Measurements from ENCODE around the gene DNAI2.
A peak's percentile ranks its signal among the peaks of the same experiment; 100 is the strongest.

Gene DNAI2

DNA sequence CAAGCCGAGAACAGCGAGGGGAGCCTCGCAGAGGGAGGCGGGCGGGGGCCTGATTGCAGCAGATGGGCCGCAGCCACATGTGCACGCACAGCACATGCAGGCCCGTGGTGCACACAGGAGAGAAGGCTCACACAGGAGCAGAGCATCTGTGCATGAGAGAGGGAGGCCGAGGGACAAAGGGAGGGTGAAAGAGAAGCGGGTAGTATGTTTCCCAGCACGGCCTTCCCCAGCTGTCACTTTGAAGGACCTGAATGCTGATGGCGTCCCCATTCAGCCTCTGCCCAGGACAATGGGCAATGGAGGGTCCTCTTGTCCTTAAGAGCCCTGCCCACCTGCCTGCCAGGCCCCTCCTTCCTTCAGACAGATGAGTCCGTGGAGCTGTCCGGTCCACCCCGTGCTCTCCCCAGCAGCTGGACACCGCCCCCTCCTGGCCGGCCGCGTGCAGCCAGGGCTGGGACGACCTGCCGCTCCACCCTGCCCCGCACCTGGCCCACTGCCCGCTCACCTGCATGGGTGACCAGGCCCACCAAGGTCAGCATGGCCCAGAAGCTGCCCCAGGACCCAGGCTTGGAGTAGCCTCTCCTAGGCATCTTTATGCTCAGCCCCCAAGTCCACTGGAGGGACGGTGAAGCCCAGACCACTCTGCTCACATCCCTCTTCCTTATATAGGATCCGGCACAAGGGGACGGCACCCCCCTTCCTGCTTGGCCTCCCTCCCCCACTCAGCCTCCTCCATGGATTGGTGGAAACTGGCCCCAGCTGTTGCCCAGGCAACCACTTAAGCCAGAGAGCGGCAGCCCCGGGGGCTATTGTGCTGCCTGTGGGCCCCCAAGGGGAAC, 87.4 kb downstream of the DNAI2 start, which contains the start of gene BTBD17:
Gene BTBD17, minus strand, starts transcription at position 639 of the 839 bp plus-strand sequence. Its CDS starts 49 bp downstream, at position 590.
- peaks cover 64% of the 10 kb centered on the region for H3K27me3 Mint-ChIP-seq
- no peak within 1 kb of the TSS for H3K4me3 Mint-ChIP-seq
- no peaks in the 10 kb centered on the region for H3K36me3 Mint-ChIP-seq
- H3K27ac Mint-ChIP-seq = no peak within 1 kb of the TSS
- peak; percentile 46 for ATAC-seq
- H3K9me3 Mint-ChIP-seq = no peaks in the 10 kb centered on the region
- H3K4me1 Mint-ChIP-seq = no peaks in the 10 kb centered on the region

DNA sequence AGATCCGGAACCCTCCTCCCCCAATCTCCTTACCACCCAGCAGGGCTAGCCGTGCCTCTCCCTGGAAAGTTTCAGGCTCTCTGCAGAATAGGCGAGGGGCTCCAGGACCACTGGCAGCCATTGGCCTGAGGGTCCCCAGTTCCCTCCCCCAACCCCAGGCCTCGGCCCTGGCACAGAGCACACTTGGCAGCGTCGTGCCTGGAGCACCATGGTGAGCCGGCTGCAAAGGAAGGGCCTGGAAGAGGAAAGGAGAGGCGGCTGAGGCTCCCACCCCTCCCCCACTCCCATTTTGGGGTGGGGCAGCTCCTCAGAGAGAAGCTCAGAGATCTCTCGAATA, 88.0 kb downstream of the DNAI2 start:
- ATAC-seq = no peak
- Mint-ChIP-seq H3K4me1 (no peaks in the 10 kb centered on the region), H3K9me3 (no peaks in the 10 kb centered on the region), H3K36me3 (no peaks in the 10 kb centered on the region), H3K4me3 (no peak overlapping the region), H3K27ac (no peak overlapping the region), H3K27me3 (peaks cover 67% of the 10 kb centered on the region)

DNA sequence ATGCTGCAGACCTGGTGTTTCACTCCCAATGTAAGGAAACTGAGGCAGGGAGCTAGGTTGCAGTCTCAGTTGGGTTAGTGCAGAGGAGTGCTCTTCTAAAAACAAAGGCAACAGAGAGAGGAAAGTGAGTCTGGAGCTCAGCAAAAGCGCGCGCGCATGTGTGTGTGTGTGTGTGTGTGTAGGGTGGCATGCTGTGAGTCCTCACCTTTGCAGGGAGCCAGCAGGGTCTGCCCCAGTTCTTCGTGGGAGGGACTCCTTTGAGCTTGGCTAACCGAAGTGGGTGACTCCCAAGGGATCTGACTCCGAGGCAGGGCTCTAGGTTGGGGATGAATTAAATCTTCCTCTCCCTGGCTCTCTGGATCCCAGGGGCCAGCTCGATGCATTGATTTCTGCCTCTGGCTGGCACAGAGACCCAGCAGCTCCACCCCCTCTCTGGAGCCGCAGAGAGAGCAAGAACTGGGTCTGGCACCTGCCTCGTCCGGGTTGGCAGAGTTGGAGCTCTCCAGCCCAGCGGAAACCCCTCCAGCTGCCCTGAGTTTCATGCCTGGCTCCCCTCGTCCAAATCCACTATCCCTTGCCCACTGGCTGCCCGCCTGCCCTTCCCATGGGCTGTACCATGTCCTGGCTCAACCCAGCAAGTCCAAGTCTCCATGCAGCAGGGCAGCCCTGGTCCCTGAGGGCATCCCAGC, 88.9 kb downstream of the DNAI2 start:
- no peaks in the 10 kb centered on the region for H3K36me3 Mint-ChIP-seq
- H3K27me3 Mint-ChIP-seq = peaks cover 71% of the 10 kb centered on the region
- ATAC-seq = no peak
- no peak overlapping the region for H3K4me3 Mint-ChIP-seq
- no peak overlapping the region for H3K27ac Mint-ChIP-seq
- H3K4me1 Mint-ChIP-seq = peaks cover 1% of the 10 kb centered on the region
- no peaks in the 10 kb centered on the region for H3K9me3 Mint-ChIP-seq

Measured in stimulated activated memory B cell treated with anti-CD40 and anti-IgM and Interleukin-4, amounts not matched to agents 10 μg/mL and 1 μg/mL and 100 μg/mL, for 72 hours (primary cell).